OCI-LY3 (cell line): ENCODE results near the gene SLC16A7.
A peak's percentile ranks its signal among the peaks of the same experiment; 100 is the strongest.
"Not testable (repeated sequence)": the region's sequence is repeated elsewhere in the genome, so short reads cannot be mapped to it uniquely, and the experiment has no call there.

Experiments
- H2AFZ ChIP-seq: fragments of 200-600, 300-600 bp; shearing (Covaris generic); 2 replicates; pipeline ENCODE4 v1.6.0; 2014; ENCODE audit warnings: antibody characterized with exemption, low read depth, low read length
- H3K27ac ChIP-seq: fragments of 200-600, 300-600 bp; sonication (generic); 2 replicates; pipeline ENCODE4 v1.5.1; 2014; ENCODE audit warnings: mild to moderate bottlenecking, low read length, moderate library complexity, mixed read lengths
- H3K27me3 ChIP-seq: fragments of 200-600, 300-600 bp; sonication (generic); 2 replicates; pipeline ENCODE4 v1.6.1; 2014; ENCODE audit warnings: low read depth, low read length, mixed read lengths
- H3K36me3 ChIP-seq: fragments of 200-600, 300-600 bp; sonication (generic); replicated peaks from 2 replicates; pipeline ENCODE3; 2014; ENCODE audit warnings: low read depth, low read length, mixed read lengths
- H3K4me1 ChIP-seq: fragments of 300-600, 200-600 bp; sonication (generic); 2 replicates; pipeline ENCODE4 v1.6.1; 2014; ENCODE audit warnings: low read length, mixed read lengths
- H3K4me2 ChIP-seq: fragments of 200-600, 300-600 bp; sonication (generic); 2 replicates; pipeline ENCODE4 v1.6.1; 2014; ENCODE audit warnings: low read length, mixed read lengths
- H3K4me3 ChIP-seq: fragments of 300-600, 200-600 bp; sonication (generic); 2 replicates; pipeline ENCODE4 v1.5.1; 2014; ENCODE audit warnings: antibody characterized with exemption, mild to moderate bottlenecking, low read length, moderate library complexity
- H3K79me2 ChIP-seq: fragments of 300-600, 200-600 bp; shearing (Covaris generic); 2 replicates; pipeline ENCODE4 v1.6.1; 2014; ENCODE audit warnings: mild to moderate bottlenecking, low read length, mixed read lengths
- H3K9ac ChIP-seq: fragments of 300-600, 200-600 bp; shearing (Covaris generic); 2 replicates; pipeline ENCODE4 v1.6.0; 2014; ENCODE audit warnings: mild to moderate bottlenecking, low read length, moderate library complexity
- H3K9me3 ChIP-seq: fragments of 200-600, 300-600 bp; shearing (Covaris generic); 2 replicates; pipeline ENCODE4 v1.6.1; 2014; ENCODE audit warnings: low read length, mixed read lengths; ENCODE audit not compliant: insufficient read depth
- H4K20me1 ChIP-seq: fragments of 200-600, 300-600 bp; sonication (generic); 2 replicates; pipeline ENCODE4 v1.6.1; 2016; ENCODE audit warnings: low read length, mixed read lengths; ENCODE audit not compliant: insufficient read depth
- CTCF ChIP-seq: fragments of 200-600, 300-600 bp; sonication (generic); IDR thresholded peaks from 2 replicates; pipeline ENCODE4 v1.5.1; 2014; ENCODE audit warnings: antibody characterized with exemption, low read length, low read depth
- EZH2phosphoT487 ChIP-seq: fragments of 200-600 bp; shearing (Covaris generic); IDR thresholded peaks from 2 replicates; pipeline ENCODE4 v1.6.1; 2018; ENCODE audit warnings: antibody characterized with exemption, mixed run types, low read depth

The SLC16A7 gene

GRCh38 chr12:59600171-59600570, 4.3 kb downstream of the SLC16A7 start:
- H3K4me3 ChIP-seq, result no peak overlapping the region
- no peaks in the 10 kb centered on the region for H4K20me1 ChIP-seq
- no peak overlapping the region for H3K27ac ChIP-seq
- peaks cover 19% of the 10 kb centered on the region for H3K79me2 ChIP-seq
- H3K36me3 ChIP-seq, result peaks cover 11% of the 10 kb centered on the region
- H3K9me3 ChIP-seq, result no peaks in the 10 kb centered on the region
- no peaks in the 10 kb centered on the region for H3K27me3 ChIP-seq
- H3K4me1 ChIP-seq, result peaks cover 15% of the 10 kb centered on the region
- no peak overlapping the region for H3K9ac ChIP-seq
- H2AFZ ChIP-seq, result no peak overlapping the region
- no peak overlapping the region for H3K4me2 ChIP-seq
- TF ChIP-seq EZH2phosphoT487 (no peak), CTCF (no peak)

- H3K4me3 ChIP-seq, result no peak overlapping the region
- peaks cover 8% of the 10 kb centered on the region for H3K36me3 ChIP-seq
- H3K27me3 ChIP-seq, result no peaks in the 10 kb centered on the region
- H3K79me2 ChIP-seq, result peaks cover 15% of the 10 kb centered on the region
- H3K9ac ChIP-seq, result no peak overlapping the region
- H3K4me2 ChIP-seq, result peak overlapping the region; percentile 10; the same call in 1 of the 2 replicates
- no peak overlapping the region for H3K27ac ChIP-seq
- no peaks in the 10 kb centered on the region for H4K20me1 ChIP-seq
- no peaks in the 10 kb centered on the region for H3K9me3 ChIP-seq
- H3K4me1 ChIP-seq, result peaks cover 6% of the 10 kb centered on the region
- TF ChIP-seq EZH2phosphoT487 (no peak), CTCF (no peak)
- no peak overlapping the region for H2AFZ ChIP-seq
Measured at GRCh38 chr12:59603754-59604153, 7.9 kb downstream of the SLC16A7 start.

GRCh38 chr12:59612823-59613434, 17.1 kb downstream of the SLC16A7 start:
- Histone ChIP-seq H3K36me3 (peaks cover 44% of the 10 kb centered on the region), H3K9me3 (peaks cover 24% of the 10 kb centered on the region)
- H3K4me2 ChIP-seq, H3K27me3 ChIP-seq, H4K20me1 ChIP-seq, H3K4me3 ChIP-seq, H3K9ac ChIP-seq, H3K27ac ChIP-seq, H2AFZ ChIP-seq, H3K79me2 ChIP-seq, H3K4me1 ChIP-seq: not testable (repeated sequence)

GRCh38 chr12:59615392-59616165, 19.8 kb downstream of the SLC16A7 start:
- Histone ChIP-seq H3K4me2 (no peak overlapping the region), H3K4me1 (peaks cover 17% of the 10 kb centered on the region), H3K4me3 (no peak overlapping the region), H3K27me3 (no peaks in the 10 kb centered on the region), H3K9me3 (peaks cover 15% of the 10 kb centered on the region), H3K36me3 (peaks cover 27% of the 10 kb centered on the region), H2AFZ (no peak overlapping the region), H3K27ac (no peak overlapping the region), H3K79me2 (no peaks in the 10 kb centered on the region), H4K20me1 (no peaks in the 10 kb centered on the region), H3K9ac (no peak overlapping the region)
- TF ChIP-seq CTCF, result no peak
